HG02840 (cell line): Measurements from ENCODE around the gene HKDC1.
"Not testable (repeated sequence)": the region's sequence is repeated elsewhere in the genome, so short reads cannot be mapped to it uniquely, and the experiment has no call there.

ENCODE experiments used
- ATAC-seq: cut with Tn5 transposase; IDR thresholded peaks from one replicate; pipeline ENCODE4 v1.9.1; 2021; ENCODE audit warnings: mild to moderate bottlenecking, moderate library complexity, moderate number of reproducible peaks; ENCODE audit not compliant: unreplicated experiment, low FRiP score

HKDC1 gene

DNA sequence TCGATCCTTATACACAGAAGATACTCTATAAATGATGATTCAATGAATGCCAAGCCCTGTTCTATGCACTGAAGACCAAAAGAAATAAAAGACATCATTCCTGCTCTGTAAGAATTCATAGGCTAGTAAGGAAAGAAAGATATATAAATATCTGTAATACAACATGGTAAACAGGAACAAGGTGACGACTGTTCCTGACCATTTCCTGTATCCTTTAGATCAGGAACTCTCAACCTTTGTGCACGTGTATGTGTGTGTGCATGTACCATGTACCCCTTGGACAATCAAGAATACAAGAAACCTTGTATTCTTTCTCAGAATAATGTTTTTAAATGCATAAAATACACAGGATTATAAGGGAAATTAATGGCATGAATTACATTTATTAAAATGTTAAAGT is 50.9 kb downstream of the HKDC1 start:
- ATAC-seq, result no peak

DNA sequence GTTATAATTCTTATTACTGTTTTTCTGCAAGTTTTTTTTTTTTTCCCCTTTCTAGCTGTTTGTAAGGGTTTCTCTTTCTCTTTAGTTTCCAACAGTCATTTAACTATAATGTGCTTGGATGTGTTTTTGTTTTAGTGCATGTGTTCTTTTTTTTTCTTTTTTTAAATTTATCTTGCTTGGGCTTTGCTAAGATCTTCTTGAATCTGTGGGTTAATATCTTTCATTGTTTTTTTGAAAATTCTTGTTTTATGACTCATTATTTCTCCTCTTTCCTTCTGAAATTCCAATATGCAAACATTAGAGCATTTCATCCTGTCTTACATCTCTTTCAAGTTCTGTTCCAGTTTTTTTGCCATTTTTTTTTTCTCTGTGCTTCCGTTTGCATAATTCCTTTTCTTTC is 52.5 kb downstream of the HKDC1 start:
- no peak for ATAC-seq

GRCh38 chr10:69275444-69275843 is 55.3 kb downstream of the HKDC1 start:
- no peak for ATAC-seq

- no peak for ATAC-seq
These were observed 56.4 kb downstream of the HKDC1 start for GRCh38 chr10:69276503-69276902.

GRCh38 chr10:69278446-69278963 is 58.4 kb downstream of the HKDC1 start, which contains the start of gene HK1:
HK1 (plus strand) TSS chr10:69278496.
- ATAC-seq, result no peak

DNA sequence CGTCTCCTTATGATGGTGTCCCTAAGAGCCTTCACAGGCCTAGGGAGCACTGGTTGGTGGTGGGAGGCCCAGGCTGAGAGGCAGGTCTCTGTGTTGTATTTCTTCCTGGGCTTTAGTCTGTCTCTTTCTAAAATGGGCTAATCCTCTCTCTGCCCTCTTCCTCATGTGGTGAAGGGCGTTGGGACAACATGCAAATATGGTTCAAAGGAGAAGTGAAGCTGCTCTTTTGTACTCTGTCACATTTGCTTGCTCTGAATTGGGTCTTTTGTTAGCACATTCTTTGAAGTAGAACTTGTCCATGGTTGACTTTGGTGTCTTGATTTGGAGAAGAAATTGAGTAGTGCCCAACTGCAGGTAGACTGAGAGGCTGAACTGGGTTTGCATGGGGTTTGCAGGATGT is 59.0 kb downstream of the HKDC1 start:
- no peak for ATAC-seq

DNA sequence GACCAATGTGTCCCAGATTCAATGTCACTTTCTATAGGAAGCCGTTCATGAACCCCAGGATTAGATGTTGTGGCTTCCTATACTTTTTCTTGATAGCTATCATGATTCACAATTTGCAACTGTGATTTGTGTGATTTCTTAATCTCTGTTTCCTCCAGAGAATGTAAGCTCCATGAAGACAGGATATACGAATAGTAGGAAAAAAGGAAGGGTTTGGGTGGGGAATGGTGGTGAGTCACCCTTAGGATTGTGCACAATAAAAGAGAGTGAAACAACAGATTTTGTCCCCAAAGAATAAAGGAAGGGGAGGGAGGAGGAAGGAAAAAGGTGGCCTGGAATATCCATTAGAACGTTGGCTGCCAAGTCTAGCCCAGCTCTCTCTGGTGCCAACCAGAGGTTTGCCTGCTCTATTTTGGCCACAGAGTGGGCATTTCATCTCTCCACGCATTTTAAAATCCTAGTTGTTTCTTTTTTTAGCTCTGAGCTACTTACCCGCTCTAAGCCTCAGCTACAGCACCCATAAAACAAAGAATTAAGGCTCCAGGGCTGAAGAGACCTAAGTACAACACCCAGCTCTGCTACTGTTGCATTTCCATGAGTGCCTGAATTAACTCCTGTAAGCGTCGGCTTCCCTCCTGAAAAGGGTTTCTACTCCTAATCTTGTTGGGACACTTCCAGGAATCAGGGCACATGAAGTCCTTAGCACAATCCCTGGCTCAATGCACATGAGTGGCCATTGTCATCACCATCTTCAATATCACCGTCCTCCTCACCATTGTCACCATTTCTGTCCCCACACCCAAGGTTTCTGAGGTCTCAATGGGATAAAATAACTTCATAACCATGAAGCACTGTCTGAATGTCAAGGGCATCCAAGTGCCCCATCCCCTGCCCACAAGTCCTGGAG is 61.6 kb downstream of the HKDC1 start:
- ATAC-seq, result no peak

DNA sequence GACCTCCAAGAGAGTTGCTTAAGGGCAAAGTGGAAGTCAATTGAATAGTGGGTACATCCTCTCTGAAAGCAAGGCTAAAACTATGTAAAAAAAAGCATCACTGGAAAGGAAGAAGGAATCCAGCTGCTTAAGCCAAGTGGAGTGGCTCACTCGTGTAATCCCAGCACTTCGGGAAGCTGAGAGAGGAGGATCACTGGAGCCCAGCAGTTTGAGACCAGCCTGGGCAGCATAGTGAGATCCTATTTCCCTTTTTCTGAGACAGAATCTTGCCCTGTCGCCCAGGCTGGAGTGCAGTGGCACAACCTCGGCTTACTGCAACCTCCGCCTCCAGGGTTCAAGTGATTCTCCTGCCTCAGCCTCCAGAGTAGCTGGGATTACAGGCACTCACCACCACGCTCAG is 64.3 kb downstream of the HKDC1 start:
- ATAC-seq, result not testable (repeated sequence)

GRCh38 chr10:69285699-69286098 is 65.6 kb downstream of the HKDC1 start:
- no peak for ATAC-seq

GRCh38 chr10:69287181-69287580 is 67.0 kb downstream of the HKDC1 start:
- ATAC-seq, result no peak

- ATAC-seq, result no peak
These were observed 70.9 kb downstream of the HKDC1 start for GRCh38 chr10:69290993-69291392.

GRCh38 chr10:69292459-69292858 is 72.3 kb downstream of the HKDC1 start:
- ATAC-seq, result no peak

DNA sequence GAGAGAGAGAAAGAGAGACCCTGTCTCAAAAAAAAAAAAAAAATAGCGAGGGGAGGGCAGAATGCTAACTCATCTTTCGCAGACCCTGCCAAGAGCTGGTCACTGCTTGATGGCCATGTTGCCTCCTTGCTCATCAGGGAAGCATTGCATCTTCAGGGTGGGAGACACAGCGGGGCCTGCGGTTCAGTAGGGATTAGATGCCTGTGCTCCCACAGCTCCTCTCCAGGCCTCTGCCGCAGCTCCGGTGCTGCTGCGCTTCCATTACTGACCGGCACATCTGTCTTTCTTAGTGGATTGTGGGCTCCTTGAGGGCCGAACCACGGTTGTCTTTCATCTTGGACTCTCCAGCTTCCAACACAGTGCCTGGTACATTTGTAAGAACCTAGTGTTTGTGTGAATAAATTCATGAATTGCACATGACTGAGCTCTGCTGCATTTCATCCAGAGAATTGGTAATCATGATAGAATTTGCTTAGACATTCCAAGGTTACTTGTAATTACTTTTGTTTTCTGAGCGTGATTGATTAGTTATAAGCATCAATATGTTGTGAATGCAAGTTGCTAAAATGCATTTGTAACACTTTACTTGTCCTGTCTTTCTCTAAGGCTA is 75.0 kb downstream of the HKDC1 start:
- ATAC-seq, result no peak

DNA sequence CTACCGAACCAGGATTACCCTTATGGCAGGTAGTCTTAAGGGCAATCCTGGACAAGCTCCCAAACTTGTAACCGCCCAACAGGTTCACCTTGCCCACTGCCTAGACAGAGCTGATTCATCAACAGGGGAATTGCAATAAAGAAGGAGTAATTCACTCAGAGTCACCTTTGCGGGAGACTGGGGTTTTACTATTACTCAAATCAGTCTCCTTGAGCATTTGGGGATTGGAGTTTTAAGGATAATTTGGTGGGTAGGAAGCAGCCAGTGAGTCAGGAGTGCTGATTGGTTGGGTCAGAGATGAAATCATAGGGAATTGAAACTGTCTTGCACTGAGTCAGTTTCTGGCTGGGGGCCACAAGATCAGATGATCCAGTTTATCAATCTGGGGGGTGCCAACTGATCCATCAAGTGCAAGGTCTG is 83.5 kb downstream of the HKDC1 start:
- ATAC-seq, result no peak

DNA sequence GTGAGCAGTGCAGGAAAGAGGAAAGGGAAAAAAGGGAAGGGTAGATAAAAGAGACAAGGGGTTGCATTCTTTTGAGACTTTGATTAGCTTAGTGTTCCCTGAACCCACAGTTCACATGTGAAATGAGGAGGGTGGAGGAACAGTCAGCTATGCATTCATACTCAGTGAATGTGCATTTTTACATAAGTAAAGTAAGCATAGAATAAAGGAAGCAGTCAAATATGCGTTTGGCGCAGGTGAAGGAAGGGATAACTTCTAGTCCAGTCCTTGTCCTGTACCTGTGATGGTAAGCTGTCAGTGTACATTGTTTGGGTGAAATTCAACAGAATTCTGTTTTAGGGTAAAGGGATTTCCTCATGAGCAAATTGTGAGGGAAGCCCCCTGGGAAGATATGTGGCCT is 86.3 kb downstream of the HKDC1 start:
- ATAC-seq, result no peak

DNA sequence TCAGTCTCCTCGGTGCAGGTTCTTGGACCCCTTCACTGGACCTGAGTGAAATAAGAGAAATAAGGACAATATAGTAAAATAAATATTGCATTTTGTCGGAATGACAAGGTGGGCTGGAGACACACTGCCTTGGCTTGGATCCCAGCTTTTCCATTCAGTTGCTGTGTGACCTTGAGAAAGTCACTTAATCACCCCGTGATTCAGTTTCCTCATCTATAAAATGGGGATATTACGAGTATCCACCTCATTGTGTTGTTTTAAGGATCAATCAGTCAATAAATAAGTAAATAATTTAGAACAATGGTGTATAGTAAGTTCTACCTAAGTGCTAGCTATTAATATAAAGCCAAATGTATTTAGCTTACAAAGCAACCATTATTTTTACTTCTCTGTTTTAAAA is 87.3 kb downstream of the HKDC1 start:
- no peak for ATAC-seq

DNA sequence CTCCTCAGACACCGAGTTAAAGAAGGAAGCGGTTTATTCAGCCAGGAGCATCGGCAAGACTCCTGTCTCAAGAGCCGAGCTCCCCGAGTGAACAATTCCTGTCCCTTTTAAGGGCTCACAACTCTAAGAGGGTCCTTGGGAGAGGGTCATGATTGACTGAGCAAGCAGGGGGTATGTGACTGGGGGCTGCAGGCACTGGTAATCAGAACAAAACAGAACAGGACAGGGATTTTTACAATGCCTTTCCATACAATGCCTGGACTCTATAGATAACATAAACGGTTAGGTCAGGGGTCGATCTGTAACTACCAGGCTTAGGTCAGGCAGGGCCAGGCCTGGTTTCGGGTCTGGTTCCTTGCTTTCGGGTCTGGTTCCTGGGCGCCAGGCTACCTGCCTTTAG is 88.2 kb downstream of the HKDC1 start:
- not testable (repeated sequence) for ATAC-seq

DNA sequence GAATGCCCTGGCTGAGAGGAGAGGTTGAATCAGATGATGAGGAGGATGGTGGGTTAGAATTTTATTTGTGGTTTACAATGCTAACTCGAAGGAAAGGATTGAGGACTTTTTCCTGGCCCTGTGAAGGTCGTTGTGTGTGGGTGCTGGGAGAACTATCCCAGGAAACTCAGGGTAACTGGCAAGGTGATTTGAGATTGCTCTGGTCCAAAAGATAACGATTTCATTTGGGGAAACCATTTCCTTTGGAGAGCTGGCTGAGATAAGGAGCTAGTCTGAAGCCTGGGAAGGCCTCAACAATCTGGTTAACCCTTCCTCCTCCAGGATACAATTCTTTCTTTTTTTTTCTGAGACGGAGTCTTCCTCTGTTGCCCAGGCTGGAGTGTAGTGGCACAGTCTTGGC is 91.2 kb downstream of the HKDC1 start:
- no peak for ATAC-seq

- ATAC-seq, result no peak
These were observed 92.4 kb downstream of the HKDC1 start for GRCh38 chr10:69312528-69312927.

GRCh38 chr10:69315100-69315542 is 95.0 kb downstream of the HKDC1 start:
- no peak for ATAC-seq

DNA sequence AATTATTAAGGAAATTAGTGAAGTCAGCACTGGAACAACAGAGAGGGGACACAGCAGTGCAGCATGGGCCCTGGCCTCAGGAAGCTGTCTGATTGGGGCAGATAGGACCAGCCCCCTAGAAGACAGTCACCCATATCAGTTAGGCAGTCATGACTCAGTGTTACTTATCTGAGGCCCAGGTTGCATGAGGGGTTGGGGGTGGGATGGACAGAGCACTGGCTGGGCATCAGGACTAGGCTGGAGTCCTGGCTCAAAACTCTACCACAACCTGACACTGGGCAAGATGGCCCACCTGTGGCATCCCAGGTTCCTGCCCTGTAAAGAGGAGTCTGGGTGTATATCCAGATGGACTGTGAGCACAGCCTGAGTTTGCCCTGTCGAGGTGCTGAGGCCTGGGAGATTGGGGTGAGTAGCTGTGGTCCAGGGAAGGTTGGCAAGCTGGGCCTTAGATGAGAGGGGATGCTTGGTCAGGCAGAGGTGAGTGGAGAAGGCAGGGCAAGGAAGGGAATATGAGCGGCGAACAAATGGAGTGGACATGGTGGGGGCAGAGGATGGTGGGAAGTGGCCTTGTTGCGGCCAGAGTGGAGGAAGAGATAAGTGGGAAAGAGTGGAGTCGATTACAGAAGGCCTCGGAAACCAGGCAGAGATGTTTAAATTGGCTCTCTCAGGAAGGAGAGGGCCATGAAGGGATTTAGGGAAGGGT is 95.6 kb downstream of the HKDC1 start:
- no peak for ATAC-seq
